GM18517 (cell line): ENCODE data around the gene ZBTB39.

Experiments
- ATAC-seq: cut with Tn5 transposase; IDR thresholded peaks from one replicate; pipeline ENCODE4 v1.9.1; 2021; ENCODE audit warnings: mild to moderate bottlenecking, moderate library complexity; ENCODE audit not compliant: unreplicated experiment

ZBTB39 gene

DNA sequence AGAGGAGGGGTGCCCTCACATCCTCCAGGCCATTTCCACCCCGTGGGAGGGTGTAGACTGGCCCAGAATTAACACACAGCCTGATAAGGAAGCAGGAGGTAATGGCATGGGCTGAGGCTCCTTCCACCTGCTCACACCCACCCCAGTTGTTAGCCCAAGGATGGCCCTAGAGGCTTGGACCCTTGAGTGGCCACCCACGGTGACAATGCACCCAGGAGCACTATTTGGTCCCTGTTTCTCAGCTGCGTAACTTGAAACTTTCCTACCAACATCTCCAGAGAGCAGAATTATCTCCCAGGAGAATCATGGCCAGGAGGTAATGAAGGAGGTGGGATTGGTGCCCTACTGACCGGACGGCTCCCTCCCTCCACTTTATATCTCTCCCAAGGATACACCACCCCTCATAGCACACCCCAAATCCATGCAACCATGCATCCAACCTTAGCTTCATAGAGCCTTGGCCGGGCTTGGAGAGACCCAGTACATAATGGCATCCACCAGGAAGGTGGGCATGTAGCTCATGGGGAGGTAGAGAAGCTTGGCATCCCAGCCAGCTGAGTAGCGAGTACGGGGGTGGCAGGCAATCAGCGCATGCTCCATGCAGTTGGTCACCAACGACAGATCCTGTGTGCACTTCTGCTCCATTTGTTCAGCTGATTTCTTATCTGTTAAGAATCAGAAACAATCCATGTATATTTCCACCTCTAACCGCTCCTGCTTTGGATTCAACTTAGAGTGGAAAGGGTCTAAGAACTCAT is 54.6 kb downstream of the ZBTB39 start:
- ATAC-seq, result no peak

DNA sequence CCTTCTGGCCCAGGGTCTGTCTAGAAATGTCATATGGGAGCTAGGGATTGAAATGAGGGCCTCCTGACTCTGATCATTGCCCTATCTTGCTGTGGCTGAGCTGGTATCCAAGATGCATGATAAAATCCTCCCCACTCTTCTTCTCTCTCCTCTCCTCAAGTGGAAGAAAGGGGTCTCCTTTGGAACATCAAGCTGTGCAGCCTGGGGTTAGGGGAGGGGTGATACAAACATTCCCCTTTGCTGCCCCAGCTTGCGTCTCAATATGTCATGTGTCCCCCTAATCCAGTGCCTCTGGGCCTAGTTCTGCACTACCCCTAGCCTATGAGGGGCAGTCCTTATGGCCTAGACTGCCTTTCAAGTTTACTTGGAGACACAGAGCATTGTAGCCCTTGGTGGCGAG is 57.5 kb downstream of the ZBTB39 start:
- no peak for ATAC-seq
